ENCODE data around the gene JMJD4. TPM values are rescaled to one million over a fixed set of nuclear protein-coding genes. Genes with fewer than 3 reads are reported as not detected.

Gene JMJD4
- total and polyA plus RNA-seq, 2 donors (not counting 3 experiments of a cell fraction or from before 2014, with no cell fraction given): 17.3 to 31.2 TPM

- DNase-seq (ENCODE audit: low read depth, low spot score) (no peak), FAIRE-seq (no peak)
- H3K9me3 ChIP-seq (replicated peaks; ENCODE audit: control insufficient read depth, insufficient read depth, low read length): no peaks in the 10 kb centered on the region
- no peaks in the 10 kb centered on the region for H4K20me1 ChIP-seq (replicated peaks; ENCODE audit: control insufficient read depth, extremely low read depth, insufficient read depth, low read length)
- no peaks in the 10 kb centered on the region for H3K27me3 ChIP-seq (ENCODE audit: control insufficient read depth in 2 of 2, insufficient read depth in 2 of 2, low read length in 2 of 2)
- no peak overlapping the region for H3K27ac ChIP-seq (ENCODE audit: insufficient read depth, low read depth, low read length)
- peaks cover 3% of the 10 kb centered on the region for H3K79me2 ChIP-seq (ENCODE audit: control insufficient read depth, insufficient read depth, low read length)
- H3K9ac ChIP-seq (replicated peaks; ENCODE audit: extremely low read depth, insufficient read depth, low read length): no peak overlapping the region
- H3K9me1 ChIP-seq (replicated peaks; ENCODE audit: control insufficient read depth, extremely low read depth, insufficient read depth, low read length): no peaks in the 10 kb centered on the region
- dilution Hi-C loops (cut with MboI; ENCODE audit: extremely low pct_ligation_motif_present, low sequenced_read_pairs) (no loop called here), intact Hi-C loops (cut with micrococcal nuclease) (no loop called here)
- H3K4me1 ChIP-seq (ENCODE audit: control insufficient read depth, extremely low read depth, insufficient read depth, low read length): peaks cover 4% of the 10 kb centered on the region
- H3K4me2 ChIP-seq (ENCODE audit: insufficient read depth, low read length): no peak overlapping the region
- TF ChIP-seq POLR2AphosphoS5 (IDR thresholded peaks at IDR 0.05; ENCODE audit: insufficient read depth, low read depth, low read length) (no peak), MAX (IDR thresholded peaks at IDR 0.05; ENCODE audit: insufficient read depth, insufficient read length) (no peak), EZH2 (IDR thresholded peaks at IDR 0.05; ENCODE audit: borderline replicate concordance, low read depth, low read length, severe bottlenecking) (no peak), FOS (IDR thresholded peaks at IDR 0.05; ENCODE audit: borderline replicate concordance, insufficient read depth, low read length) (no peak), POLR2A (IDR thresholded peaks at IDR 0.05; ENCODE audit: low read depth, low read length) (no peak), CTCF (IDR thresholded peaks at IDR 0.05; ENCODE audit: extremely low read depth in 1 of 2, insufficient read depth in 1 of 2, low read depth in 1 of 2, low read length in 2 of 2) (no peak), MYC (IDR thresholded peaks at IDR 0.05; ENCODE audit: low read depth, low read length) (no peak), GATA2 (IDR thresholded peaks at IDR 0.05; ENCODE audit: insufficient read depth, insufficient read length, low read depth, low read length) (no peak), JUN (IDR thresholded peaks at IDR 0.05; ENCODE audit: borderline replicate concordance, insufficient read depth, insufficient read length, low read depth) (no peak)
- ChIA-PET POLR2A (no interaction called here), CTCF (no interaction called here)
- H3K36me3 ChIP-seq (ENCODE audit: control insufficient read depth in 2 of 2, extremely low read depth in 1 of 2, insufficient read depth in 2 of 2, low read length in 2 of 2): peaks cover 5 to 17% of the 10 kb centered on the region in 2 experiments
- H2AFZ ChIP-seq (ENCODE audit: low read depth, low read length): no peak overlapping the region
- no peak overlapping the region for H3K4me3 ChIP-seq (replicated peaks in 1 of 3; ENCODE audit: insufficient read depth in 1 of 3, low read depth in 1 of 3, low read length in 3 of 3)
- no TSS peak for BruUV-seq (replicated peaks)
Observed at GRCh38 chr1:227756172-227756959, 21.3 kb upstream of the JMJD4 start.

All from endothelial cell of umbilical vein (primary cell).